Left colon (tissue), 2 donors: ENCODE data around the gene ITPRIP. TPM values are rescaled to one million over a fixed set of nuclear protein-coding genes. Genes with fewer than 3 reads are reported as not detected.

Experiments used
- ATAC-seq: fragments of 200-7000 bp; cut with Tn5 transposase; one replicate; pipeline ENCODE4 v1.9.1; 2020; ENCODE audit warnings: mild to moderate bottlenecking, moderate library complexity
- DNase-seq, 2 donors: peaks; one replicate each; pipeline ENCODE4 v3.0.0-alpha.2; 2020
- intact Hi-C, 2 donors: fragments of 100-400 bp; cut with DNase I in 1 of 2; cut with micrococcal nuclease in 1 of 2; formaldehyde crosslinking; loops; one replicate each; pipeline versions ENCODE4 v1.11.2 to v1.14.0; 2022; cut with DNase I, micrococcal nuclease
- total RNA-seq, 2 donors: library from RNA; stranded (reverse); fragmentation: NEBNext Ultra II Directional; extraction: Animal tissue kit (Norgen Biotek cat#: 25700); gene quantifications; one replicate each; pipeline ENCODE4 v1.2.1, GENCODE V29; 2021
- donor health status: DM: no; HTN: no; CAD: no.
- donor health status: DM: yes; HTN: yes; CAD: no.

Gene ITPRIP
- total RNA-seq, 2 donors from 2014 or later = 5.0 to 5.1 TPM

DNA sequence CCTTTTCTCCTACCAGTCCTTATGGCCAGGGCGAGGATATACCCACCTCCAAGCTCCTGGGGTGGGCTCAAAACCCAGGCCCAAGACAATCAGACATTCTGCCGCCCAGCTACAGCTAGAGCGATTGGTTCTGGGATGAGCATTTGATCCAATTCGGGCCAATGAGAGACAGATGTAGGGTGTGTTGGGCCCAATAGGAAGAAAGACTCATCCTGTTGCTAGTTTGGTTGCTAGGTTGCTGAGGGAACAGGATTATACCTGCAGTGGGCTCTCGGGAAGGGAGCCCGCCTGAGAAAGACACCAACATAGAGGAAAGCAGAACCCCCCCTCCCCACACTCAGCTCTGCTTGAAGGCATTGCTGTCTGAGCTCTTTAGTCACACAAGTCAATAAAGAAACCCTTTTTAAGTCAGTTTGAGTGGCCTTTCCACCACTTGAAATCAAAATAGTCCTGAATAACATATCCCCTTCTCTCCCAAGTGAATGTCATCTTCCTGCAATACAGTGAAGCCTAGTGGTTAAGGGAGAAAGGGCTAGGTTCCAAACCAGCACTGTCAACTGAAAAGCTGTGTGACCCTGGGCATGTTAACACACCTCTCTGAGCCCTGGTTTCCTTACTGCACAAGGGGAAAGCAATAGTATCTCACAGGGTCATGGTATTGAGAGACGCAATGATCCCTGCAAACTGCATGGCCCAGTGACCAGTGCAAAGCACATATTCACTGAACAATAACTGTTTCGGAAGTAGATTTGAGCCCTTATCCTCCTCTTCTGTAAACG, 21.8 kb downstream of the ITPRIP start:
- no peak for DNase-seq
- ATAC-seq = no peak
- intact Hi-C loops = no loop called here

GRCh38 chr10:104315486-104315921, 22.8 kb downstream of the ITPRIP start:
- ATAC-seq (no peak), DNase-seq (no peak)
- intact Hi-C loops = no loop called here

DNA sequence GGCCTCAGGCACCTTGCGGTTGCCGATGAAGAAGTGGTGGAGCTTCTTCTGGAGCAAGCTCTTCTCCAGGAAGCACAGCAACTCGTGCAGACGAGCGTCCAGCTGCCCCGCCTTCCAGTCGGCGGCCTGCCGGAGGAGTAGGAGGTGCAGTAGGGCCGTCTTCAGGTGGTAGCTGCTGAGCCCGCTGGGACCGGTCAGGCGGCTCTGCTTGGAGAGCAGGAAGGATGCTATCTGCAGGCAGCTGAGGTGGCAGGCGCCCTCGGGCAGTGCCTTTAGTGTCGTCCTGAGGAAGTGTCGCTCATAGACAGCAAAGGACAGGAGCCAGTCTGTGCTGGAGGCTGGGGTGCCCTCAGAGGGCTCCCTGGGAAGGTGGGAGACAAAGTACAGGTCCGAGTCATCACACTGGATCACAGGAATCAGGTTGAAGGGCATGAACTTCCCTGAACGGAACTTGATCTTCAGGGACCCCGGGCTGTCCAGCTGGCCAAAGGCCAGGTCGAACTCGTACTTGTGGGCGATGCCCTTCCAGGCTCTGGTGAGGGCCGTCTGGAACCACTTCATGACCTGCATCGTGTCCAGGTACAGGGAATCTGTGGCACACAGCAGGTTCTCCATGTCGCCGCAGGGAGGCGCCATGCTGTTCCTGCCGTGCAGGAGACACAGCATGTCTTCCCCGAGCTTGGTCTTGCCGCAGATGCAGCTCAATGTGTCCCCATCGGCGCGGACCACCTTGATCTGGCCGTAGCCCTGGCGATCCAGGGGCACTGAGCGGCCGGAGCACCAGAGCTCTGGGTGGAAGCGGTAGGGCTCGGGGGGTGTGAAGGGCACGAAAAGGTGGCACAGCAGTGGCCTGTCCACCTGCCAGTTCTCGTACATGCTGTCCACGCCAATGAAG, 23.4 kb downstream of the ITPRIP start:
- intact Hi-C loops = no loop called here
- DNase-seq (no peak), ATAC-seq (no peak)

- intact Hi-C loops = no loop called here
- ATAC-seq = no peak
Observed at GRCh38 chr10:104311184-104311720, 27.0 kb downstream of the ITPRIP start.

DNA sequence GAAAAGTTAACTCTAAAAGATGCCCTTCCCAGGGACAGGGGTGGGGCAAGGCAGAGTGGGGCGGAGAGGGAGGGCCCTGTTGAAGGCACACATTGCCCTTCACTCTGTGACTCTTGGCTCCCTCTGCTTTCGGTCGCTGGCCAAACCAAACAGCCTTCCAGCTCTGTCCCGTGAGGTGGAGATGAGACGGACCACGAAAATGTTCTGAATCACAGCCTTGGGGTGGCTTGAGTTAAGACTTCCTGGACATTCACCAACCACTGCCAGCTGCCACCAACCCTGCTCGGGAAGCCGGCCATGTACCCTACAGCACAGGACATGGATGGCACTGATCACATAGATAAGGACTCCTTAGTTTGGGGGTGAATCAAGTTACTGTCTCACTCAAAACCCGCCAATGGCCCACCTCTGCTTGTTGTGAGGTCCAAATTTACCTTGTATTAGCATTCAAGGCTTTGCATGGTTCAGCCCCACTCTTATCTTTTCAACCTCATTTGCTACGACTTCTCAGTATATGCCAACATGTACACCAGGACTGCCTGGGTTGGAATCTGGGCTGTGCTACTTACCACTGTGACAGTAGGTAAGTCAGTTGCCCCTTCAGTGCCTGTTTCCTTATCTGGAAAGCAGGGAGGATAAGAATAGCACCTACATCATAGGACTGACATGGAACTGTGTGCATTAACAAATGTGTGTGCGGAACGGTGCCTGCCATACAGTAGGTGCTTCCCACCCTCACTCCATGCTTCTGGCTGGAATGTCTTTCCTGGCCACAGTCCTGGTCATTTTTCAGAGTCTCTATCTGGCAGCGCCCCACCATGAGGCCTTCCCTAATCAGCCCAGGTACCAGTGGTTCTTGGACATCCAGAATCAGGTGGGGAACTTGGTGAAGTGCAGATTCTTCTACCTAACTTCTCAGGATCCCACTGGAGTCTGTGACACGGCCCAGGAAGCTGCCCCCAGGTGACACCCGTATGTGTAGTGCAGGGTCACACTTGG, 28.0 kb downstream of the ITPRIP start:
- intact Hi-C loops = loop anchor here (5.0 kb wide), 1 partner anchor 37 kb away; no protein-coding TSS in a partner anchor
- no peak for DNase-seq

More at GRCh38 chr10:104311184-104311720, 27.0 kb downstream of the ITPRIP start:
- DNase-seq = no peak

DNA sequence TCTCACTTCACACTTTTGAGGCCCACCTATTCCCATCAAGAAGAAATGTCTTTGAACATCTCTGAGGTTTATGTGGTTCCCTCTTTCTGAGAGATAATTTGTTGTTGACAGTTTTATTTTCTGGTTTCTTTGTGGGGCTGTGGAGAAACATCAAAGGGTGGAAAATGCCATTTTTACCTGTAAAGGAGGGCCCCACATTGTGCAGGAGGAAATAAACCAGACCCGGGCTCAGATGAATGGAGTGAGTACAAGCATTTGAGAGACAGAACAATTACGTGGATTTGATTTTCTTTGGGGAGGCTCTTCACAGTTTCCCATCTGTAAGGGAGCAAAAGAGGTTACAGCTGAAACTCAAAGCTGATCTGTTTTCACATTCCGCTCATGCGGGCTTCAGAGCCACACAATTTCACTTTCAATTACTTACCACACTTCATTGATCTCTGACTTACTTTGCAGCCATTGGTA, 29.8 kb downstream of the ITPRIP start:
- intact Hi-C loops = loop anchor here (5.0 kb wide), 1 partner anchor 39 kb away; no protein-coding TSS in a partner anchor
- no peak for DNase-seq
- no peak for ATAC-seq

More for the DNA sequence above, 28.0 kb downstream of the ITPRIP start:
- ATAC-seq = no peak

- DNase-seq (no peak), ATAC-seq (no peak)
- intact Hi-C loops = loop anchor here (5.0 kb wide), 1 partner anchor 39 kb away; no protein-coding TSS in a partner anchor
Observed at GRCh38 chr10:104307576-104308438, 30.5 kb downstream of the ITPRIP start.

GRCh38 chr10:104306897-104307296, 31.4 kb downstream of the ITPRIP start:
- ATAC-seq = no peak
- no peak for DNase-seq
- intact Hi-C loops = loop anchor here (5.0 kb wide), 1 partner anchor 40 kb away; no protein-coding TSS in a partner anchor

DNA sequence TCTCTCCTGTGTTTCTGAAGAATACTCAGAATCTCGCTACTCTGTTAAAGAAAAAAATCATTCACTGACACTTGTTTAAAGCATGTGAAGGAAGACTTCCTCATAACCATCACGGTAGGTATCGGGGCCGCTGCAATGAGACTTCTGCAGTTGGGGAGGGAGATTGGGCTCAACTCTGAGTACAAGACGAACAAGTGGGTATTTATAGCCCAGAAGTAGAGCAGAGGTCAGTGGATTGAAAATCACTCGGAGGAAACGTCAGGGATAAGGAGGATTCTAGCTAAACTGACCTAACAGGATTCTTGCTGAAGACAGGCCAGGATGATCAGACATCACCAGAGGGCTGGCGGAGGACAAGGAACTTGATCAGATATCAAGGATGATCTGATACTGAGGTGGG, 33.3 kb downstream of the ITPRIP start:
- ATAC-seq = no peak
- DNase-seq = no peak
- intact Hi-C loops = loop anchor here (5.0 kb wide), 1 partner anchor 42 kb away; no protein-coding TSS in a partner anchor

- intact Hi-C loops = no loop called here
- DNase-seq (no peak), ATAC-seq (no peak)
Observed at GRCh38 chr10:104304356-104304745, 33.9 kb downstream of the ITPRIP start.

GRCh38 chr10:104303594-104304355, 34.5 kb downstream of the ITPRIP start:
- no peak for ATAC-seq
- intact Hi-C loops = no loop called here
- DNase-seq = no peak

DNA sequence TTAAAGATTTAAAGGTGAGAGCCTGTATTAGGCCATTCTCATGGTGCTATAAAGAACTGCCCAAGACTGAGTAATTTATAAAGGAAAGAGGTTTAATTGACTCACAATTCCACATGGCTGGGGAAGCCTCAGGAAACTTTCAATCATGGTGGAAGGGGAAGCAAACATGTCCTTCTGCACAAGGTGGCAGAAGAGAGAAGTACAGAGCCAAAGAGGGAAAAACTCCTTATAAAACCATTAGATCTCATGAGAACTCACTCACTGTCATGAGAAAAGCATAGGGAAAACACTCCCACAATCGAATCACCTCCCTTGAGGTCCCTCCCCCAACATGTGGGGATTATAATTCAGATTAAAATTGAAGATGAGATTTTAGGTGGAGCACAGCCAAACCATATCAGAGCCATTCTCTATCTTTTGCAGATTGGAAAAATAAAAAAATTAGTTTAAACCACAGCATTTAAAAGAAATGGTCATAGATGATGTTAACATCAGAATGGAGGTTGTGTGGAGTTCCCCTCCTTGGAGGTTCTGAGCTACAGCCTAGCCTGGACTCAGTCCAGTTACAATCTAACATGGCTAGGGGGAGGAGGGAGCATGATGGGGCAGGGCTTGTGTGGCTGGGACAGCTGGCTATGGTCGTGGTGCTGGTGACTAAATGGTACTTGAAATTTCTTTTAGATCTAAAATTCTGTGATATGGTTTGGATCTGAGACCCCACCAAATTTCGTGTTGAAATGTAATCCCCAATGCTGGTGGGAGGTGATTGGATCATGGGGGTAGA, 36.2 kb downstream of the ITPRIP start:
- DNase-seq = no peak
- no peak for ATAC-seq
- intact Hi-C loops = no loop called here

- intact Hi-C loops = no loop called here
- ATAC-seq (peak; percentile 29), DNase-seq (peak; percentile 33 to 66)
Observed at GRCh38 chr10:104300736-104301292, 37.5 kb downstream of the ITPRIP start.

GRCh38 chr10:104300002-104300735, 38.1 kb downstream of the ITPRIP start:
- ATAC-seq (no peak), DNase-seq (no peak)
- intact Hi-C loops = no loop called here
